Measurements from ENCODE around the gene PLCD3.

The PLCD3 gene

GRCh38 chr17:45143767-45144198 lies 11.5 kb upstream of the PLCD3 start:
- no peak for TF ChIP-seq CTCF (IDR thresholded peaks at IDR 0.05)

DNA sequence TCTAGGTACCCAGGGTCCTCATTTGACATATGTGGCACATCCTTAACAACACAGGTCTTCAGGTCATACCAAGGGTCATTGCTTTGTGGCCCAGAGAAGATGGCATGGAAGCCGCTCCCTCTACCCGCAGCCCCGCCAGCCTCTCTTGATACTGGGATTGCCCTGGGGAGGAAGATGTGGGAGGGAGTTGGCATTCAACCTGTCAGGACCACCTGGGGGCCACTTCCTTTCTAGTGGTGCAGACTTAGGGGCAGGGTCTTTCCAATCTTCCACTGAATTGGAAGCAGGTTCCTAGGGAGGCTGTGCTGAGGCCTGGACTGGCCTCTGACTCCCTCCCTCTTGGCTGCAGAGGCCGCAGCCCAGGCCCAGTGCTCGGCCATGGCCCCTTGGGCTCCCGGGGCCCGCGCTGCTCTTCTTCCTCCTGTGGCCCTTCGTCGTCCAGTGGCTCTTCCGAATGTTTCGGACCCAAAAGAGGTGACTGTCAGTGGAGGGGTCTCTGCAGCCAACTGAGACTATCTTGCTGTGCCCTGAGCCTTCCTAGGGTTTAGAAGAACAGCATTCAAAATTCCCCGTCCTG lies 10.9 kb upstream of the PLCD3 start:
- TF ChIP-seq CTCF (IDR thresholded peaks at IDR 0.05) = no peak

GRCh38 chr17:45139533-45139920 lies 7.2 kb upstream of the PLCD3 start:
- no peak for TF ChIP-seq CTCF (IDR thresholded peaks at IDR 0.05)

DNA sequence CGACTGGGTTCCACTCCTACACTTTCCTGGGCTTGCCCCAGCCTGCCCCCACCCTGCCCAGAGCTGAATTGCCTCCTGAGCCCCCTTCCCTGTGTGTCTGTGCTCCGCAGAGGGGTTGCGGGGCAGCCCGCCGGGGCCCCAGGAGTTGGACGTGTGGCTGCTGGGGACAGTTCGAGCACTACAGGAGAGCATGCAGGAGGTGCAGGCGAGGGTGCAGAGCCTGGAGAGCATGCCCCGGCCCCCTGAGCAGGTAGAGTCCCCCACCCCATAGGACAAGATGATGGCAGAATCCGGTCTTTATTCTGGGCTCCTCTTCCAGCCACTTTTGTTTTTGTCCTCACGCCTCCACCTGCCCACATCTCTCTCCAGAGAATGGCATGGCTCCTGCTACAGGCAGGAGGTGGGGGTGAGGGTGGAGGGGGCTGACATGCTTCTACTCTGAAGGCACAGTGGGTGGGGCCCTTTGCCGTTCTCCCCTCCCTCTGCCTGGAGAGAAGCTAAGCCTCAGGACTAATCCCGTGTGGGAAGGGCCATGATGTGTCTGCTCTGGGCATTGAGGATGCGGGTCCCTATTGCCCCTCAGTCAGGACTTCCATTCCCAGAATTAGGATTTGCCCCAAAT lies 6.7 kb upstream of the PLCD3 start:
- no peak for TF ChIP-seq CTCF (IDR thresholded peaks at IDR 0.05)

- TF ChIP-seq CTCF (IDR thresholded peaks at IDR 0.05) = no peak
These were observed 5.4 kb upstream of the PLCD3 start for GRCh38 chr17:45137561-45138305.

DNA sequence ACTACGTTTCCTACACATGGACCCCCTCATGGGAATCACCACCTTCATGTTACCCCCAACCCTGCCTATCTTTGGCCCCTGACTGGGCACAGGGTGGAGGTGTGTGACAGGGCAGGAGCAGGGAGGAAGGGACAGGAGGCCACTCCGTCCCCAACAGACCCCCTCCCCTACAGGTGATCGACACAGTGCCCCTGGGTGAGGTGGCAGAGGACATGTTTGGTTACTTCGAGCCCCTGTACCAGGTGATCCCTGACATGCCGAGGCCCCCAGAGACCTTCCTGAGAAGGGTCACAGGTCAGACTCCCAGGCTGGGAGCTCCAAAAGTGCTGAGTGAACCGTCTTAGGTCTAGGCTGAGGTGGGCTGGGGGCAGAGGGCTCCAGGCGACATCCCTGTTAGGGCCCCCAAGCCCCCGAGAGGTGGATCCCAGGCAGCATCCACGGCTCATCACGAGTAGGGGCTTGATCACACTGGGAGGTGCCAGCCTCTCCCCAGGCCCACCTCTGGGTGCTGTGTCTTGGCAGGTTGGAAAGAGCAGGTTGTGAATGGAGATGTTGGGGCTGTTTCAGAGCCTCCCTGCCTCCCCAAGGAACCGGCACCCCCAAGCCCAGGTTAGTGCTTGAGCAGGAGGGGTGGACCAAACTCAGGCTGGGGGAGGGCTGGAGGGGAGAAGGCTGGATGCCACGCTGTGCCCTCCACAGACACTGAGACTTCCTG lies 4.7 kb upstream of the PLCD3 start:
- TF ChIP-seq CTCF (IDR thresholded peaks at IDR 0.05) = no peak

DNA sequence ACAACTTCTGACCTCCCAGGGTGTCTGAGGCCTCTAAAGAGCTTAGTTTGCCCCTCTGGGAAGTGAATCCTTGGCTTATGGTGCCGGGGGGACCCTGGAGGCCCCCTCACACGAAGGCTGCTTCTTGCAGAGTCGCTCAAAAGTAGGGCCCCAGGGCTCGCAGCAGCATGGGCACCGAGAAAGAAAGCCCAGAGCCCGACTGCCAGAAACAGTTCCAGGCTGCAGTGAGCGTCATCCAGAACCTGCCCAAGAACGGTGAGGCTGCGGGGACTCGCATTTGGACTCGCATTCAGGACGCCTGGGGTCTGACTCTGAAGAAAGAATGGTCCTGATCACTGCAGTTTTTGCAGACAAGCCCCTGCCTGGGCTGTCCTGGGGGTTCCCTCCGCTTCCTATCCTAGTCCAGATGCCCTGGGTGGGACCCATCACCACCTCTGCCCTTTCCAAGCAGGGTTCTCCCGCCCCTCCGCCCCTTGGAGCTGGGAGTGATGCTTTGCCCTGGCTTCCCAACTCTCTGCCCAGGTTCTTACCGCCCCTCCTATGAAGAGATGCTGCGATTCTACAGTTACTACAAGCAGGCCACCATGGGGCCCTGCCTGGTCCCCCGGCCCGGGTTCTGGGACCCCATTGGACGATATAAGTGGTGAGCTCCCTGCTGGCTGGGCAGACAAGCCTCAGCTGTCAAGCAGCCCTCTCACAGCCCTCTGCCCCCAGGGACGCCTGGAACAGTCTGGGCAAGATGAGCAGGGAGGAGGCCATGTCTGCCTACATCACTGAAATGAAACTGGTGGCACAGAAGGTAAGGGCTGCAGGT lies 3.9 kb upstream of the PLCD3 start:
- no peak for TF ChIP-seq CTCF (IDR thresholded peaks at IDR 0.05)

Measured in LNCAP (cell line).